Mucosa of rectum (tissue), 2 donors: ENCODE data around the gene CARD6.
A peak's percentile ranks its signal among the peaks of the same experiment; 100 is the strongest.
"Not testable (repeated sequence)": the region's sequence is repeated elsewhere in the genome, so short reads cannot be mapped to it uniquely, and the experiment has no call there.

Experiments used
- H3K27ac ChIP-seq, 2 donors: one replicate each; pipeline ENCODE4 v1.7.0; 2013; ENCODE audit warnings: inconsistent platforms in 2 of 2, low read depth in 2 of 2, low read length in 2 of 2
- H3K27me3 ChIP-seq, 2 donors: one replicate each; pipeline ENCODE4 v1.7.0; 2013; ENCODE audit warnings: low read length in 2 of 2; ENCODE audit not compliant: control insufficient read depth in 2 of 2, insufficient read depth in 2 of 2
- H3K36me3 ChIP-seq, 2 donors: one replicate each; pipeline ENCODE4 v1.7.0; 2013; ENCODE audit warnings: low read length in 2 of 2; ENCODE audit not compliant: control insufficient read depth in 2 of 2, insufficient read depth in 2 of 2
- H3K4me1 ChIP-seq, 2 donors: one replicate each; pipeline ENCODE4 v1.7.0; 2013; ENCODE audit warnings: low read length in 2 of 2, mild to moderate bottlenecking in 1 of 2; ENCODE audit not compliant: control insufficient read depth in 2 of 2, insufficient read depth in 2 of 2
- H3K4me3 ChIP-seq, 2 donors: one replicate each; pipeline ENCODE4 v1.7.0; 2013; ENCODE audit warnings: low read length in 2 of 2
- H3K9ac ChIP-seq, 2 donors: one replicate each; pipeline ENCODE4 v1.7.0; 2013; ENCODE audit warnings: low read length in 2 of 2, low read depth in 1 of 2, mild to moderate bottlenecking in 1 of 2
- H3K9me3 ChIP-seq, 2 donors: one replicate each; pipeline ENCODE4 v1.7.0; 2013; ENCODE audit warnings: low read length in 2 of 2; ENCODE audit not compliant: control insufficient read depth in 2 of 2
- donor health status: healthy.
- donor health status: Normal muscosa, but diverticular disease.

Gene CARD6, protein sequence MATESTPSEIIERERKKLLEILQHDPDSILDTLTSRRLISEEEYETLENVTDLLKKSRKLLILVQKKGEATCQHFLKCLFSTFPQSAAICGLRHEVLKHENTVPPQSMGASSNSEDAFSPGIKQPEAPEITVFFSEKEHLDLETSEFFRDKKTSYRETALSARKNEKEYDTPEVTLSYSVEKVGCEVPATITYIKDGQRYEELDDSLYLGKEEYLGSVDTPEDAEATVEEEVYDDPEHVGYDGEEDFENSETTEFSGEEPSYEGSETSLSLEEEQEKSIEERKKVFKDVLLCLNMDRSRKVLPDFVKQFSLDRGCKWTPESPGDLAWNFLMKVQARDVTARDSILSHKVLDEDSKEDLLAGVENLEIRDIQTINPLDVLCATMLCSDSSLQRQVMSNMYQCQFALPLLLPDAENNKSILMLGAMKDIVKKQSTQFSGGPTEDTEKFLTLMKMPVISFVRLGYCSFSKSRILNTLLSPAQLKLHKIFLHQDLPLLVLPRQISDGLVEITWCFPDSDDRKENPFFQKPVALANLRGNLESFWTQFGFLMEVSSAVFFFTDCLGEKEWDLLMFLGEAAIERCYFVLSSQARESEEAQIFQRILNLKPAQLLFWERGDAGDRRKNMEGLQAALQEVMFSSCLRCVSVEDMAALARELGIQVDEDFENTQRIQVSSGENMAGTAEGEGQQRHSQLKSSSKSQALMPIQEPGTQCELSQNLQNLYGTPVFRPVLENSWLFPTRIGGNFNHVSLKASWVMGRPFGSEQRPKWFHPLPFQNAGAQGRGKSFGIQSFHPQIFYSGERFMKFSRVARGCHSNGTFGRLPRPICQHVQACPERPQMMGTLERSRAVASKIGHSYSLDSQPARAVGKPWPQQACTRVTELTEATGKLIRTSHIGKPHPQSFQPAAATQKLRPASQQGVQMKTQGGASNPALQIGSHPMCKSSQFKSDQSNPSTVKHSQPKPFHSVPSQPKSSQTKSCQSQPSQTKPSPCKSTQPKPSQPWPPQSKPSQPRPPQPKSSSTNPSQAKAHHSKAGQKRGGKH

GRCh38 chr5:40841068-40841805, at the start of gene CARD6:
Gene CARD6, plus strand, starts transcription at chr5:40841367. Its CDS starts 16 bp downstream, at chr5:40841383.
- H3K27ac ChIP-seq = peak within 1 kb of the TSS; percentile 60 to 70
- H3K4me3 ChIP-seq = peak within 1 kb of the TSS; percentile 40 to 74
- H3K27me3 ChIP-seq = no peaks in the 10 kb centered on the region
- H3K9me3 ChIP-seq = no peaks in the 10 kb centered on the region
- peak within 1 kb of the TSS; percentile 34 to 70 for H3K9ac ChIP-seq
- H3K4me1 ChIP-seq = no peaks in the 10 kb centered on the region
- no peaks in the 10 kb centered on the region for H3K36me3 ChIP-seq

DNA sequence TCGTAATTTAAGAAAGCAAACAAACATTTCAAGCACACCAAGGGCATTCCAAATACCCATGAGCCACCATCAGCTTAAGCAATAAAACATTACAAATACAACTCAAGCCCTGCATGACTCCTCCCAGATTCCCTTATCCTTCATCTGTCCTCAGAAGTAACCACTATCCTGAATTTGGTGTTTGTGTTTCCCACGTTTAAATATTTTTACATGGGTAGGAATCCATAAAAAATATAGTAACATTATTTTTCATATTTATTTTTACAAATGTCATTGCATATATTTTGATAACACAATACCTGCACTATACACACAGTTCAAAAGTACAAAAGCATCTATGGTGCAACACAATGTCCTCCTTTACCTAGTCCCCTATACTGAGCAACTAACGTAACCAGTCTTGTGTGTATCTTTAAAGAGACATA, 49.4 kb upstream of the CARD6 start:
- Histone ChIP-seq H3K9ac (no peak overlapping the region), H3K4me3 (no peak overlapping the region), H3K27ac (no peak overlapping the region), H3K9me3 (no peaks in the 10 kb centered on the region), H3K27me3 (no peaks in the 10 kb centered on the region), H3K36me3 (no peaks in the 10 kb centered on the region), H3K4me1 (peaks cover 5 to 23% of the 10 kb centered on the region in 2 donors)

DNA sequence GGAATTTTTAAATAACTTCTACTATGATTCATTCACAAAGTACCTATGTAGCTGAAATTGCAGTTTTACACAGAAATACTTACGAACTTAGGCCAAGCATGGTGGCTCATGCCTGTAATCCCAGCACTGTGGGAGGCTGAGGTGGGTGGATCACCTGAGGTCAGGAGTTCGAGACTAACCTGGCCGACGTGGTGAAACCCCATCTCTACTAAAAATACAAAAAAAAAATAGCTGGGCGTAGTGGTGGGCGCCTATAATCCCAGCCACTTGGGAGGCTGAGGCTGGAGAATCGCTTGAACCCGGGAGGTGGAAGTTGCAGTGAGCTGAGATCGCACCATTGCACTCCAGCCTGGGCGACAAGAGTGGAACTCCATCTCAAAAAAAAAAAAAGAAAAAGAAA, 48.5 kb upstream of the CARD6 start:
- not testable (repeated sequence) for H3K27me3 ChIP-seq, H3K9ac ChIP-seq, H3K4me3 ChIP-seq, H3K9me3 ChIP-seq, H3K36me3 ChIP-seq, H3K27ac ChIP-seq
- peaks cover 8 to 23% of the 10 kb centered on the region in 2 donors for H3K4me1 ChIP-seq

DNA sequence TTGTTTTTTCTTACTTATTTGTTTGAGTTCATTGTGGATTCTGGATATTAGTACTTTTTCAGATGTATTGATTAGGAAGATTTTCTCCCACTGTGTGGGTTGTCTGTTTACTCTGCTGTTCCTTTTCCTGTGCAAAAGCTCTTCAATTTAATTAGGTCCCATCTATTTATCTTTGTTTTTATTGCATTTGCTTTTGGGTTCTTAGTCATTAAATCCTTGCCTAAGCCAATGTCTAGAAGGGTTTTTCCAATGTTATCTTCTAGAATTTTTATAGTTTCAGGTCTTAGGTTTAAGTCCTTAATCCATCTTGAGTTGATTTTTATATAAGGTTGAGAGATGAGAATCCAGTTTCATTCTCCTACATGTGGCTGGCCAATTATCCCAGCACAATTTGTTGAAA, 46.8 kb upstream of the CARD6 start:
- H3K4me3 ChIP-seq, H3K9me3 ChIP-seq, H3K36me3 ChIP-seq, H3K27ac ChIP-seq, H3K27me3 ChIP-seq, H3K9ac ChIP-seq: not testable (repeated sequence)
- peaks cover 14 to 26% of the 10 kb centered on the region in 2 donors for H3K4me1 ChIP-seq

GRCh38 chr5:40794877-40795276, 46.3 kb upstream of the CARD6 start:
- not testable (repeated sequence) for H3K9me3 ChIP-seq, H3K9ac ChIP-seq, H3K4me3 ChIP-seq, H3K27ac ChIP-seq, H3K27me3 ChIP-seq, H3K36me3 ChIP-seq
- peaks cover 14 to 26% of the 10 kb centered on the region in 2 donors for H3K4me1 ChIP-seq

- H3K36me3 ChIP-seq = no peaks in the 10 kb centered on the region
- no peaks in the 10 kb centered on the region for H3K9me3 ChIP-seq
- H3K27ac ChIP-seq = peak overlapping the region in 1 of 2 donors; percentile 16
- peak overlapping the region; percentile 95 to 100 for H3K4me3 ChIP-seq
- peaks cover 14 to 21% of the 10 kb centered on the region in 2 donors for H3K4me1 ChIP-seq
- no peaks in the 10 kb centered on the region for H3K27me3 ChIP-seq
- peak overlapping the region; percentile 5 to 85 for H3K9ac ChIP-seq
These were observed 44.7 kb upstream of the CARD6 start for GRCh38 chr5:40796487-40796889.

- Histone ChIP-seq H3K4me1 (peaks cover 14% of the 10 kb centered on the region in 2 donors), H3K36me3 (no peaks in the 10 kb centered on the region), H3K9ac (peak overlapping the region; percentile 85 to 86), H3K27ac (peak overlapping the region; percentile 91 to 92), H3K9me3 (no peaks in the 10 kb centered on the region), H3K4me3 (peak overlapping the region; percentile 95 to 100), H3K27me3 (no peaks in the 10 kb centered on the region)
These were observed 43.7 kb upstream of the CARD6 start for GRCh38 chr5:40797273-40798011.

GRCh38 chr5:40798012-40798800, 43.0 kb upstream of the CARD6 start, which contains the start of gene PRKAA1:
Gene PRKAA1, minus strand, starts transcription at chr5:40798374. Its CDS starts 185 bp downstream, at chr5:40798189.
- peak within 1 kb of the TSS; percentile 91 to 92 for H3K27ac ChIP-seq
- peak within 1 kb of the TSS; percentile 95 to 100 for H3K4me3 ChIP-seq
- H3K4me1 ChIP-seq = peaks cover 14% of the 10 kb centered on the region in 2 donors
- H3K9me3 ChIP-seq = no peaks in the 10 kb centered on the region
- H3K27me3 ChIP-seq = no peaks in the 10 kb centered on the region
- H3K36me3 ChIP-seq = no peaks in the 10 kb centered on the region
- H3K9ac ChIP-seq = peak within 1 kb of the TSS; percentile 85 to 90
